Measurements from ENCODE around the gene LRRC42. TPM values are rescaled to one million over a fixed set of nuclear protein-coding genes. Genes with fewer than 3 reads are reported as not detected.

The LRRC42 gene
- total RNA-seq, 1 experiment from 2014 or later: 17.6 TPM

Other genes starting within 250 kb of the LRRC42 start
- 0.05 and 0.09 TPM in 2 replicates for gene GLIS1, start 207.2 kb upstream of the LRRC42 start, total RNA-seq (2014; rRNA removed; shearing (Covaris generic))
- gene NDC1, start 108.1 kb upstream of the LRRC42 start, total RNA-seq (2014; rRNA removed; shearing (Covaris generic)): 47.9 and 51.0 TPM in 2 replicates
- gene YIPF1, start 56.6 kb upstream of the LRRC42 start, total RNA-seq (2014; rRNA removed; shearing (Covaris generic)): 13.2 and 17.5 TPM in 2 replicates
- gene DIO1, start 52.2 kb upstream of the LRRC42 start, total RNA-seq (2014; rRNA removed; shearing (Covaris generic)): not detected in 2 replicates
- 25.9 and 32.6 TPM in 2 replicates for gene IFT25, start 651 bp upstream of the LRRC42 start, total RNA-seq (2014; rRNA removed; shearing (Covaris generic))
- 0.52 TPM in 1 of 2 replicates, not detected in the other for gene LDLRAD1, start 71.8 kb downstream of the LRRC42 start, total RNA-seq (2014; rRNA removed; shearing (Covaris generic))
- gene TMEM59, start 106.9 kb downstream of the LRRC42 start, total RNA-seq (2014; rRNA removed; shearing (Covaris generic)): 131 and 161 TPM in 2 replicates
- gene TCEANC2, start 107.3 kb downstream of the LRRC42 start, total RNA-seq (2014; rRNA removed; shearing (Covaris generic)): 2.0 and 2.3 TPM in 2 replicates
- not detected in 2 replicates for gene CDCP2, start 206.7 kb downstream of the LRRC42 start, total RNA-seq (2014; rRNA removed; shearing (Covaris generic))